Ectodermal cell (in vitro differentiated cells): Measurements from ENCODE around the gene NDUFB5.

Experiments used
- H3K27ac ChIP-seq: 2 replicates; pipeline ENCODE4 v1.7.0; 2013; ENCODE audit warnings: mild to moderate bottlenecking, low read depth, low read length; ENCODE audit not compliant: insufficient read depth, poor library complexity, severe bottlenecking
- H3K27me3 ChIP-seq: 2 replicates; pipeline ENCODE4 v1.7.0; 2013; ENCODE audit warnings: mild to moderate bottlenecking, low read length; ENCODE audit not compliant: insufficient read depth, control insufficient read depth, poor library complexity, severe bottlenecking
- H3K36me3 ChIP-seq: one replicate; pipeline ENCODE4 v1.7.0; 2013; ENCODE audit warnings: low read length; ENCODE audit not compliant: control insufficient read depth, insufficient read depth
- H3K4me1 ChIP-seq: one replicate; pipeline ENCODE4 v1.7.0; 2013; ENCODE audit warnings: low read length; ENCODE audit not compliant: control insufficient read depth, insufficient read depth
- H3K4me3 ChIP-seq: 2 replicates; pipeline ENCODE4 v1.7.0; 2013; ENCODE audit warnings: low read depth, low read length, control low read depth; ENCODE audit not compliant: insufficient read depth
- H3K9me3 ChIP-seq: 2 replicates; pipeline ENCODE4 v1.7.0; 2013; ENCODE audit warnings: mild to moderate bottlenecking, low read length, moderate library complexity; ENCODE audit not compliant: control insufficient read depth
- WGBS, 2 experiments: methylation state at CpG; one replicate each; pipeline ENCODE4 v1.1.7; 2013; ENCODE audit warnings: missing lambda C conversion rate in 2 of 2; 5-methylcytosine and 5-hydroxymethylcytosine counted together

The NDUFB5 gene

GRCh38 chr3:179671747-179672242, 67.2 kb downstream of the NDUFB5 start:
- Histone ChIP-seq H3K4me1 (peaks cover 3% of the 10 kb centered on the region), H3K36me3 (no peaks in the 10 kb centered on the region), H3K9me3 (no peaks in the 10 kb centered on the region), H3K27ac (no peak overlapping the region), H3K4me3 (no peak overlapping the region), H3K27me3 (no peaks in the 10 kb centered on the region)
- 92 to 93% methylated on average over 10 to 15 of the region's 15 CpGs for WGBS, 2 experiments

- Histone ChIP-seq H3K27me3 (no peaks in the 10 kb centered on the region), H3K4me1 (no peaks in the 10 kb centered on the region)
- 82 to 86% methylated on average over 4 of the region's 4 CpGs for WGBS, 2 experiments
These were observed 68.3 kb downstream of the NDUFB5 start for GRCh38 chr3:179672918-179673317.

GRCh38 chr3:179673523-179673922, 68.9 kb downstream of the NDUFB5 start:
- H3K27ac ChIP-seq = no peak overlapping the region
- no peaks in the 10 kb centered on the region for H3K4me1 ChIP-seq
- H3K4me3 ChIP-seq = no peak overlapping the region
- H3K9me3 ChIP-seq = no peaks in the 10 kb centered on the region
- 95 to 97% methylated on average over 8 of the region's 8 CpGs for WGBS, 2 experiments
- H3K27me3 ChIP-seq = no peaks in the 10 kb centered on the region
- H3K36me3 ChIP-seq = no peaks in the 10 kb centered on the region

More at GRCh38 chr3:179672918-179673317, 68.3 kb downstream of the NDUFB5 start:
- no peaks in the 10 kb centered on the region for H3K36me3 ChIP-seq
- no peaks in the 10 kb centered on the region for H3K9me3 ChIP-seq
- no peak overlapping the region for H3K4me3 ChIP-seq
- no peak overlapping the region for H3K27ac ChIP-seq

- Histone ChIP-seq H3K36me3 (no peaks in the 10 kb centered on the region), H3K4me3 (no peak overlapping the region), H3K4me1 (no peaks in the 10 kb centered on the region), H3K9me3 (no peaks in the 10 kb centered on the region), H3K27me3 (no peaks in the 10 kb centered on the region), H3K27ac (no peak overlapping the region)
- 95 to 97% methylated on average over 4 to 5 of the region's 5 CpGs for WGBS, 2 experiments
These were observed 71.5 kb downstream of the NDUFB5 start for GRCh38 chr3:179676081-179676480.
